ENCODE measurements around the gene ARHGAP26.

The ARHGAP26 gene

DNA sequence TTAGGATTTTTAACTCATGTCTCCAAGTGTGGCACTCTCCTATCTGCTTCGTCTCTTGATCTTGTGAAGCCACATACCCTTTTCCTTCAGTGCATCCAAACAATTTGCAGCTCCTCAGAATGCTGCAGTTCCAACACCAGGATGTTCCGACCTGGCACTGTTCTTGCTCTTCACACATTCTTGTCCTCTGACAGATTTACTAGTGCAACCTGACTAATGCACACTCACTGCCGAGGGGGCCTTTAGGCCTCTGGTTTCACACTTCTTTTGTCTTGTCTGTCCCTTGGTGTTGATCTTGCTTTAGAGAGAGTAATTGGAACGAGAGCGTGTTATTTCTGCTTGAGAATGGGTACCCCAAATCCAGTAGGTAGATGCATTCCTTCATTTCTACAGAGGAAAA is 15.0 kb downstream of the ARHGAP26 start:
- no peak for DNase-seq (ENCODE audit: low spot score)

DNA sequence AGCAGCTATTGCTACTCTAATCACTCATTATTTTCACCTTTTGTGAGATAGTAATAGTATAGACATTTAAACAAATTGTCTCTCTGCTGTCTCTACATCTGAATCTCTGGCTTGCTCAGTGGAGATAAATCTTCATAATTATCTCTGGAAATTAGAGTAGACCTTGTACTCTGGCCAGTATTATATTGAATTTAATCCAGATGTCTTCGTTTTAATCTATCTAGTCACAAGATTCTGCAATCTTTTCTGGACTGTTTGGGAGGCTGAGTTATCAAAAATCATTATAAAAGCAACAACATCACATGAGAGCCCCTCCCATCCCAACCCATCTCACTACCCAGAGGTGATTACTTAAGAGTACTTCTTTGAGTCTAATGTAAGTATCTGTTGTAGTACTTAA is 19.0 kb downstream of the ARHGAP26 start:
- no peak for DNase-seq (ENCODE audit: low spot score)

DNA sequence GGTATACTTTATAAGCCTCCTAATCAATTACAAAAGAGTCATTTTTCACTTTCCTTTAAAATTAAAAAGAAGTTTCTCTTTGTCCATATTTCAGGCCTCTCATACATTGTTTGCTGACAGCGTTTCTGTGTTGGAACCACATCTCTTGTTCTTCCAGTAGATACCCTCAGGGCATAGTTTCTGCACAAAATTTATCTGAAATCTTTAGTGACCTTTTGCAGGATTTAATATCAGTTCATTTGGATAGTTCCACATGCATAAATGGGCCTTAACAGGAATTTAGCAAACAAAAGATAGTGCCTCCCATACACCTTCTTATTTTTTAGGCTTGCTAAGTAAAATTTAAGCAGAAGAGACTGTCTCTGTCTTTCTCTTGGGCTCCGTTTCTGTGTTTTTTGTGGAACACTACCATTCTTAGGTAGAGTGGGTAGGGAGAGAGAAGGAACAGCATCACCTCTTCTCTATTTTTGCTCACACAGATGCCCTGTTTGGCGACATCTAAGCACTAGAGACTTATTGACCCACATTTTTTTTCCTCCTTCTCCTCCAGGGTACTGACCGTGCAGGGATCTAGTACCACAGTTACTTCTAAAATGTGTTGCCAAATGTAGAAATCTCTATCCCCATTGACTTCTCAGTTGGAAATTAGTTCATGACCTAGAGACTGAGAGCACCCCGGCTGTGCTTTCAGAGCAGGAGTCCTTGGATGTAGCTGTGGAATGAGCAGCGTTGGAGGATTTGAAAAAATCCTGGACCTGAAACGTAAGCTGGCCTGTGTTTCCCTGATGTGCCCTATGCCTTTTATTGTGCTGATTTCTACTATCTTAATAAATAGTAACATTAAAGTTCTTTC is 22.1 kb downstream of the ARHGAP26 start:
- DNase-seq (ENCODE audit: low spot score) = no peak

GRCh38 chr5:142792865-142793232 is 22.7 kb downstream of the ARHGAP26 start:
- DNase-seq (ENCODE audit: low spot score) = no peak

DNA sequence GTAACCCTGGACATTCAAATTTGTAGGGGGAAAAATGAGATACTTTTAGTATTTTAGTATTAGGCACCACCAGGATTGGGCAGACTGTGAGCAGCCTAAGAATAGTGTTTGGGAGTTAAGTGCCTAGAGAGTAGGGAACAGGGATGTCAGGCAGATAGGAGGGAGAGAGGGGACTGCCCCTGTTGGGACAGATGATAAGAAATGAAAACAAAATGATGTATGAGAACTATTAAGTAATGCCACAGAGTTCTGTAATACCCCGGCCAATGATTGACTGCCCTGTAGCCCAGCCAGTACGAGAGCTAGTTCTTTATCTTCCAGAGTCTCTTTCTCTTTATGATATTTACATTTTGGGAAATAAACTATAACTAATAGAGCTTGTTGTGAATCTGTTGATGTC is 24.4 kb downstream of the ARHGAP26 start:
- no peak for DNase-seq (ENCODE audit: low spot score)

GRCh38 chr5:142795251-142795650 is 25.1 kb downstream of the ARHGAP26 start:
- DNase-seq (ENCODE audit: low spot score) = no peak

DNA sequence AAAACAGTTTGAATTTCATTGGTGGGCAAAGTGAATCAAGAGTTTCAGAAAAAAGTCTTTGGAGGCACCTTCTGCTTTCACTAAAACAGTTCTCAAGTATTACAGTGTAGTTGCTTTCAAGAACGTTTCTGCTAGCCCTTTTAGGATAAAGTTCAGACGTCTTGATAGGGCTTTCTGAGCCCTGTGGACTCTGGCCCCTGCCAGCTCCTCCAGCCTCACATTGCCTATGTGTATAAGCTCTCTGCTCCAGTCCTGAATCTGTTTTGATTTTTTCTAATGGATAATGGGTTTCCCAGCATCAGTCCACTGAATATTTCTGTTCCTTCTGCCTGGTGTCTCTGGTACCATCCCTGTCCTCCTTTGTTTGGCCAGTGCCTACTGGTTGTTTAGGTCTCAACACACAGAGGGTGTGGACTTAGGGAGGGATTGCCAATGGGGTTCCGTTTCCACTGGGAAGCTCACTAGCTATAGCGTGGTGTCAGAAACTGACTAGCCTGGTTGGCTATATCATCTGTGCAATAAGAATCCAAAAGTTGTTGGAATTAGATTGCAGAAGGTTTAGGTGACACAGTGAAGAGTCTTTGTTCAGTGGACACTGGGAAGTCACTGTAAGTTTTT is 26.4 kb downstream of the ARHGAP26 start:
- DNase-seq (ENCODE audit: low spot score) = no peak

- DNase-seq (ENCODE audit: low spot score) = no peak
Observed at GRCh38 chr5:142797420-142797819, 27.2 kb downstream of the ARHGAP26 start.

GRCh38 chr5:142798099-142798770 is 28.1 kb downstream of the ARHGAP26 start:
- DNase-seq (ENCODE audit: low spot score) = no peak

- DNase-seq (ENCODE audit: low spot score) = no peak
Observed at GRCh38 chr5:142800776-142801494, 30.8 kb downstream of the ARHGAP26 start.

GRCh38 chr5:142801495-142801871 is 31.3 kb downstream of the ARHGAP26 start:
- DNase-seq (ENCODE audit: low spot score) = no peak

DNA sequence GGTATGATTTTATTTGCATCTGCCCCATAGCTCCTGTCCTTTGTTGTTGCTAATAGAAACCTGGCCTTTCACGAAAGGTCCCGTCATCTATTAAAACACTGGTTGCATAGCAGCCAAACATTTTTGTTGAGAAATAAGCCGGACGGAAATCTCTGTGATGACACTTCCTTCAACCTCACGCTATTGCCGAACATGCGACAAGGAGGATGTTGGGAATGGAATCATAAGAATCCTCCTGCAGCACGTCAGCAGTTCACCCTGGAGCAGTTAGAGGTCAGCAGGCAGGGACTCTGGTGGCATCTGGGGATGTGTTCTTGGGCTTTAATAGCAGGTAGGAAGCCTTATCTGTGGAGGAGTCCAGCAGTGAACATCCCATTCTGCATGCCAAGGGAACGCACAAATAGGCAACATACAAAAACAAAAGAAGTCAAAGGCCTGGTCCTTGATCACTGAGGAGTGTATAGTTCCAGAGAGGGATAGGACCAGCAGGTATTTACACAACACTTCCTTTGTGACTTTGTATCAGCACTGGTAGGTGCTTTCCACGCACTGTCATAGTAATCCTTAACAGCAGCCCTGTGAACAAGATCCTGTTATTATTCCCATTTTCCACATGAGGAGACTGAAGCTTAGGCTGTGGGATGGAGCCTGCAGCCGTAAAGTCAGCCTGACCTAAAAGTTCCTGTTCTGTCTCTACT is 33.4 kb downstream of the ARHGAP26 start:
- no peak for DNase-seq (ENCODE audit: low spot score)

GRCh38 chr5:142805339-142805738 is 35.2 kb downstream of the ARHGAP26 start:
- DNase-seq (ENCODE audit: low spot score) = no peak

DNA sequence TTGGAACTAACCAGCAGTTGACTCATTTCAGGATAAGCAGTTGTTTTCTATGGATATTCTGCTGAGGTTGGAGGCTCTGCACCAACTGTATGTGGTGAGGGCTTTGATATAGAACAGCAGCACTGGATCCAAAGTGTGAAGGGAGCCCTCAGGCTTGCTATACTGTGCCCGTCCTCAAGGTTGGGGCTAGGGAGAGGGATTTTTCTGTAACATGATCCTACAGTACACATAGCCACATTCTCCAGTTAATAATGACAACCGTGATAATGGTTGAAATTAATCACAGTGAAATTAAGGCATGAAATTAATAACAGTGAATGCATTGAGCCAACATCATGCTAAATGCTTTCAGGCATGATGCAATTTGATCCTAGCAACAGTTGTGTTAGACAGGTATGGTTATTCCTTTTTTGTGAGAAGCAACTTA is 36.7 kb downstream of the ARHGAP26 start:
- no peak for DNase-seq (ENCODE audit: low spot score)

GRCh38 chr5:142807372-142807911 is 37.3 kb downstream of the ARHGAP26 start:
- no peak for DNase-seq (ENCODE audit: low spot score)

DNA sequence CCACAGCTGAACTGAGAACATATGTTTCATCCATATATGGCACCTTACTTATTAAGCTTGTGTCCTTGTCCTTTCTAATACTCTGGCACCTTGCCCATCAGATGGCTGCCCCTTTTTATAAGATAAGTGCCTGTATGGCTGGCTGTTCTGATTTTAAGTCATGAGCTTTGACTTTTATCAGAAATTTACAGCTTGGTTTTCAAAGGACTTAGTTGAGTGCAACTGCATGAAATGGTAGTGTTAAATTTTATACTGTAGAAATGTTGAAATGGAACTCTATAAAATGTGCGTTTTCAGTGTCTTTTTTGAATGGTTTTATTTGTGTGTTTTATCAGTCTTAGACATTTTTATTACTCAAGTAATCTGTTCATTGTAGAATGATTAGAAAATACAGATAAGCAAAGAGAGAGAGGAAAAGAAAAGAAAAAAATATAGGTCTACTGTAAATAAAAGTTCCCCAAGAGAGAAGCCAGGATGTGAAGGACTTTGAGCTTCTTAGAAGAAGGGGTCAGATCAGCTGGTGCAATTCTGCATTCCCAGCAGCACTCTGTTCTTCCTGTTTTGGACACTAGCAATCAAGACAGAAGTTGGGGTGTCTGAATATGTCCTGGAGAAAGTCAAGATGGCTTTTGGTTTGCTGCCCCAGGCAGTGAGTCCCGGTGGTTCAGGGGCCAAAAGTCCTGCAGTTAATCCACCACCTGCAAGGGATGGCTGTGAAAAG is 38.9 kb downstream of the ARHGAP26 start:
- no peak for DNase-seq (ENCODE audit: low spot score)

GRCh38 chr5:142810081-142810480 is 39.9 kb downstream of the ARHGAP26 start:
- no peak for DNase-seq (ENCODE audit: low spot score)

GRCh38 chr5:142810743-142811290 is 40.6 kb downstream of the ARHGAP26 start:
- no peak for DNase-seq (ENCODE audit: low spot score)

GRCh38 chr5:142811866-142812557 is 41.8 kb downstream of the ARHGAP26 start:
- no peak for DNase-seq (ENCODE audit: low spot score)

DNA sequence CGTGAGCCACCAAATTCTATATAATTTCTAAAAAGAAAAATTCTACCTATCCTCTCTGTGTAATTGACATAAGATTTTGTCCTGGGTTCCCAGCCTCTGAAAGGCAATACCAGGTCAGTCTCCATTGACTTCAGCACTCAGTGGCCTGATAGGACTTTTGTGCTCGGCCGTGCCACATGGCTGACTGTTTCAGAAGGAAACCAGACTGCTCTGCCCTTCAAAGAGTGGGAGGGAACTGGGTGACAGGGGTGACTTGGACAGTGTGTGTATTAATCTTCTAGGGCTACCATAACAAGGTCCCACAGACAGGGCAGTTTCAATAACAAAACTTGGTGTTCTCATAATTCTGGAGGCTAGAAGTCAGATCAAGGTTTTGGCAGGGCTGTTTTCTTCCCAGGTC is 43.0 kb downstream of the ARHGAP26 start:
- no peak for DNase-seq (ENCODE audit: low spot score)

All from ecto neural progenitor cell (in vitro differentiated cells).